GM18498 (cell line): ENCODE data around the gene C1QL1.
A peak's percentile ranks its signal among the peaks of the same experiment; 100 is the strongest.
"Not testable (repeated sequence)": the region's sequence is repeated elsewhere in the genome, so short reads cannot be mapped to it uniquely, and the experiment has no call there.

Experiments used
- ATAC-seq: cut with Tn5 transposase; IDR thresholded peaks from one replicate; pipeline ENCODE4 v1.9.1; 2021; ENCODE audit warnings: mild to moderate bottlenecking, moderate library complexity; ENCODE audit not compliant: unreplicated experiment

C1QL1 gene

GRCh38 chr17:44965481-44966234, 2.4 kb downstream of the C1QL1 start:
- no peak for ATAC-seq

- no peak for ATAC-seq
Measured at GRCh38 chr17:44961921-44962350, 6.2 kb downstream of the C1QL1 start.

- no peak for ATAC-seq
Measured at GRCh38 chr17:44960691-44961090, 7.4 kb downstream of the C1QL1 start.

GRCh38 chr17:44959821-44960531, 8.1 kb downstream of the C1QL1 start:
- no peak for ATAC-seq

- ATAC-seq, result no peak
Measured at GRCh38 chr17:44956998-44957981, 10.8 kb downstream of the C1QL1 start.

GRCh38 chr17:44955674-44956425, 12.3 kb downstream of the C1QL1 start:
- ATAC-seq, result no peak

GRCh38 chr17:44952946-44953475, 15.1 kb downstream of the C1QL1 start:
- no peak for ATAC-seq

GRCh38 chr17:44948315-44948795, 19.7 kb downstream of the C1QL1 start:
- ATAC-seq, result no peak

DNA sequence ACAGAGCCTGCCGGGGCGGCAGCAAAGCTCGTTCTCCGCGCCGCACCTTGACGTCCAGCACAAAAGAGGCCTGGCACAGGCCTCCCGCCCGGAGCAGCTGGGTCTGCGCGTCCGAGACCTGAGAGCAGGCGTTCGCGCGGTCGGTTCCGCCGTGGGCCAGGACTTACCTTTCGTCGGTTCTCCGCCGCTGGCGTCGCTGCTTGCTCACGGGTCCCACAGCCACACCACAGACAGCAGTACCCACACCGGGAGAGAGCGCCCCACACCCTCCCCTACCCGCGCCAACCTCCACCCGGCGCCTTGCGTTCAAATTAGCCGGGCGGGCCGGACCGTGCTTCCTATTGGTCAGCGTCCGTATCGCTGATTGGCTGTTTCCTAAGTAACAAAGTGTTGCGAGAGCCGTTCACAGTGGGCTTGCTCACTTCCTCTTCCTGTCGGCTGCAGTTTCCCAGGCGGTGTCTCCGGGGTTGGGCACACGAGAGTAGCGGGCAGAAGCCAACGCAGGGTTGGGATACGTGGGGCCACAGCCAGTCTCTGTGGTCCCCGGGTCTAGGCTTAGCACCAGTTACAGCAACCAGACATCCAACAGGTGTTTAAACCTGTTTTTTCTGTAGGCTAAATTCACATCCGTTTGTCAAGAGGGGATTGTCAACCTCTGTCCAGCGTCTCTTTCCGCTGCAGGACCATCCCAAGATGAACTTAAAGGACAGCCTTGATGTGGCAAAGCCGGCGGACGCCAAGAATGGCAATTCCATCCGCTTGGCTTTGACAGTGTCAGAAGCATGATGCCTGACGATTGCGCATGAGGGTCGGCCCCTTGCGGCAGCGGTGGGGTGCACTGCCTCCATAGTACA, 20.4 kb downstream of the C1QL1 start, which contains the start of gene KIF18B:
Gene KIF18B, minus strand, starts transcription at position 313 of the 854 bp plus-strand sequence. CDS start 11,429 bp downstream, outside the sequence.
- peak; percentile 92 for ATAC-seq

- ATAC-seq, result not testable (repeated sequence)
Measured at GRCh38 chr17:44945652-44946051, 22.5 kb downstream of the C1QL1 start.

DNA sequence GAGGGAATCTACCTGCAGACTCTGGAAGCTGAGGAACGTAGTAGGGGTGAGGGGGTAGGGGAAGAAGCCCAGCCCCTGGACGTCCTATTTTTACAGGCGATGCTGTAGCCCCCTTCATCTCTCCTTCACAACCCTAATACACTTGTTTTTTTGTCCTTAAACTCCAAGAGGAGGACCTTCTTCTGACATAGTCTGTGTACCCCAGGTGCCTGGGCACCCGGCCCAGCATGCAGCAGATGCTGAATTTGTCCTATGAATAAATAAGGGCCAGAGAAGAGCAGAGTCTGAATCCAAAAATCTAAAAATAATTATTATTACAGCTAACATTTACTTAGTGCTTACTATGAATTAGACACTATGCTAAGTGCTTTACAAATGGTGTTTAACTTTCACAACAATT, 25.6 kb downstream of the C1QL1 start:
- ATAC-seq, result no peak

DNA sequence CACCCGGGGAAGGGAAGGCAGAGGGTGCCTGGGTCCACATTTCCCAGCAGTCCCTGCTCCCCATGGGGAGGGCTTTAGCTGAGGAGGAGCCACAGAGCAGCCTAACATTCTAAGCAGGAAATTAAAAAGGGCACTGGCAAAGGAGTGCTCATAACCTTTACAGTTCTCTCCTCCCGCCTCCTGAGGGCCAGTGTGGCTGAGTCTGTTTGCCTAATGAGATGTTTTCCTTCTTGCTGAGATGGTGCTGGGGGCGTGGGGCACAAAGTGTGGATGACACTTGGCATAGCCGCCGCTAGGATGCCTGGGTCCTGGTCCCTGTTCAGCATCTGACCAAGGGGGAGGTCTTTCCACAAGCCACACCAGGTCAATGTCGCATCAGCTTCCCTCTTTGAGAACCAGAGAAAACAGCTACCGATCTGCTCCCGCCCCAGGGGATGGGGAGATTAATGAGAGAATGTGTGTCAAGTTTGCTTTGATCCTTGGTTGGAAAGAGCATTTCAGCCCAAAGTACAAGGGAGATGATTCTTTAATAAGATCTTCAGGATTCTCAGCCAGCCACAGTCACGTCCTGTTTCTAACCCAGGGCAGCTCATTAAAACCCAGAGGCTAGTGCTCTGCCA, 26.3 kb downstream of the C1QL1 start:
- ATAC-seq, result no peak

DNA sequence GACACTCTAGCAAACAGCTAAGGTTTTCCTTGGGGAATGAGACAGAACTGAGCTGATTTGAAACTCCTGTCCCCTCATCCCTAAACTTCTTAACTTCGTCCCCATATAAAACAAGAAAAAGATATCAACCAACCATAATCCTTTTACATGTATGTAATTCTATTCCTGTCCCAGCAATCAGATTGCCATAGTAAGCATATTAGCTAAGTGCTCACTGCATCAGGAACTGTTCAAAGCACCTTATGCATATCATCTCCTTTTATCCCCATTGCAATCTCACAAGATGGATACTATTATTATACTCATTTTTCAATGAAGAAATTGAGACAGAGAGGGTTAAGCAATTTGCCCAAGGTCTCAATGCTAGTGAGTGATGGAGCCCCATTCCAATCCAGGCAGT, 27.3 kb downstream of the C1QL1 start:
- ATAC-seq, result no peak

- ATAC-seq, result no peak
Measured at GRCh38 chr17:44940317-44940716, 27.8 kb downstream of the C1QL1 start.

DNA sequence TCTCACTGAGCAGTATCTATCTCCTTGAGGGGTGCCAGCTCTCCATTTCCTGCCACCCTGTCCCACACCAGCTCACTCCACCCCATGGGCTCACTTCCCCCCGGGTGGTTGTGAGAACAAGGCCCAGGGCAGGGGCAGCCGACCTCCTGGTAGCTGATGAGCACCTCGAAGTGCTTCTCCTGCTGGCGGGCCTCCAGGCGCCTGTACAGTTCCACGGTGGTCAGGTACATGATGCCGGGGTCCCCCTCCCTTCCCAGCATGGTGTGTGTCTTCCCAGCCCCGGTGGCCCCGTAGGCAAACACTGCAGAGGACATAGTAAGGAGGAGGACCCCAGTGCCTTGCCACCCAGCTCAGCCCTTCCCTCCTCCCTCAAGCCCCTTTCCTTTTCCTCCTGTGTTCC, 33.0 kb downstream of the C1QL1 start:
- no peak for ATAC-seq

DNA sequence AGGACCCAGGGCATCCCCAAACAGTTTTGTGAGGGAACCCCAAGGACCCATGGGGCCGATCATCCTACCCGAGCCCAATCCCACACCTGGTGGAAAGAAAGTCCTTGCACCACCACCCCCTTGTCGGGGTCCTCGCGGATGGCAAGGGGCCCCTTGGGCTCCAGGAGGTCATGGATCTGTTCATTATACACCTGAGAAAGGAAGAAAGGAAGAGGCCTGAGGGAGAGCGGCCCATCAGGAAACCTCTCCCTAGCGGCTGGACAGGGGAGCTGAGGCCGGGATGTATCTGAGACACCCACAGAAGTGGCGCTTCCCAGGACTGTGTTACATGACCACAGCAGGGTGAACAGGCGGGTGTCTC, 33.4 kb downstream of the C1QL1 start:
- no peak for ATAC-seq

DNA sequence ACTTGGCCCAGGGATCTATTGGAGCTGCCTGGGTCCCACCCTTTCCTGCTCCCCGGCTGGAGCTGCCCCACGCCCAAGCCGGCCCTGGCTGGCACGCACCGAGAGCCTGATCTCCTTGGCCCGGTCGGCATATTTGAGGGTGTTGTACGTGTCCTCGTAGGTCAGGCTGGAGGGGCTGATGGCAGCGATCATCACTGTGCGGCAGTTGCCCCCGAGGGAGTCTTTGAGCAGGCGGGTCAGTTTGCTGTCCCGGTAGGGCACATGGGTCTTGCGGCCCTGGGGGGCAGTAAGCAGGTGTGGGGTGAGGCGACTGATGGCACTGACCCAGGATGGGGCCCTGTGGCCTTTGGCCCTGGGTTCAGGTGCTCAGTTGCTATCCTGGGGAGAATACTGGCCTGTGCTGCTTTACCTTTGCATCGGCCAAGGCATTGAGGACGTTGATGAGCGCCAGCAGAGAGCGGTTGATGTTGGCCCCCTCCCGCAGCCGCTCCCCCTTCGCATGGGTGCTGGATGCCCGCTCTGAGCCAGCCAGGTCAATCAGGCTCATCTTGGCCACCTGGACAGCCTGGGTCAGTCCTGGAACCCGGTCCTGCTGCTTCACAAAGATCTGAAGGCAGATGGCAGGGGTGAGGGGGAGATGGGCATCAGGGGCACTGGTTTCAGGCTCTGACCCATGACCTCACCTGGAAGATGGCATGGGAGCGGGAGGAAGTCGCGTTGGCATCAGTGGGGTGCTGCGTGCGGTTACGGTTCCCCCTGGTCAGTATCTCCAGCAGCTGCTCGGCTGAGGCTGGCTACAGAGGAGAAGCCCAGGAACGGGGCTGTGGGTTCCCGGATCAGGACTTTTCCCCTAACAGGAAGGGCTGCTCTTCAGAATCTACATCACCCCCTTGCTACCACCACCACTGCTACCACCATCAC, 34.0 kb downstream of the C1QL1 start:
- no peak for ATAC-seq

GRCh38 chr17:44932787-44933097, 35.4 kb downstream of the C1QL1 start:
- no peak for ATAC-seq
